RWPE2 (cell line): ENCODE measurements around the gene RAP1GAP2.

Source experiments
- ATAC-seq: fragments of 200-7000 bp; cut with Tn5 transposase; 3 replicates; pipeline ENCODE4 v1.9.1; 2021; ENCODE audit warnings: low read depth
- DNase-seq: peaks from one replicate; pipeline ENCODE4 v3.0.0-alpha.2; 2020; ENCODE audit warnings: low spot score
- H3K27ac ChIP-seq: fragments of 450-650 bp; 2 replicates; pipeline ENCODE4 v1.5.1; 2017; ENCODE audit warnings: mild to moderate bottlenecking; ENCODE audit not compliant: poor library complexity, severe bottlenecking
- H3K27me3 ChIP-seq: fragments of 250-450 bp; sonication (Bioruptor Pico); 2 replicates; pipeline ENCODE4 v1.5.1; 2021; ENCODE audit warnings: mild to moderate bottlenecking, moderate library complexity; ENCODE audit not compliant: insufficient read depth, poor library complexity, severe bottlenecking
- H3K36me3 ChIP-seq: fragments of 250-450 bp; sonication (Bioruptor Pico); 2 replicates; pipeline ENCODE4 v1.5.1; 2020; ENCODE audit warnings: low read depth, mild to moderate bottlenecking, moderate library complexity
- H3K4me1 ChIP-seq: fragments of 250-450 bp; sonication (Bioruptor Pico); 2 replicates; pipeline ENCODE4 v1.5.1; 2021; ENCODE audit warnings: mild to moderate bottlenecking, moderate library complexity; ENCODE audit not compliant: insufficient read depth, poor library complexity, severe bottlenecking
- H3K4me3 ChIP-seq: fragments of 250-450 bp; sonication (Bioruptor Pico); 2 replicates; pipeline ENCODE4 v1.5.1; 2021; ENCODE audit warnings: mild to moderate bottlenecking, moderate library complexity; ENCODE audit not compliant: severe bottlenecking
- H3K9me3 ChIP-seq: fragments of 250-450 bp; sonication (Bioruptor Pico); 2 replicates; pipeline ENCODE4 v1.5.1; 2021; ENCODE audit warnings: mild to moderate bottlenecking, moderate library complexity; ENCODE audit not compliant: severe bottlenecking
- TF ChIP-seq, protein P1 (sequence below): fragments of 450-650 bp; IDR thresholded peaks from one replicate; pipeline ENCODE4 v1.5.1; 2017; ENCODE audit warnings: mild to moderate bottlenecking, moderate library complexity; ENCODE audit not compliant: poor library complexity, severe bottlenecking

The RAP1GAP2 gene

GRCh38 chr17:3039736-3040135 lies 243.5 kb downstream of the RAP1GAP2 start:
- ATAC-seq (no peak), DNase-seq (no peak)
- H3K9me3 ChIP-seq = no peaks in the 10 kb centered on the region
- TF ChIP-seq, protein P1, sequence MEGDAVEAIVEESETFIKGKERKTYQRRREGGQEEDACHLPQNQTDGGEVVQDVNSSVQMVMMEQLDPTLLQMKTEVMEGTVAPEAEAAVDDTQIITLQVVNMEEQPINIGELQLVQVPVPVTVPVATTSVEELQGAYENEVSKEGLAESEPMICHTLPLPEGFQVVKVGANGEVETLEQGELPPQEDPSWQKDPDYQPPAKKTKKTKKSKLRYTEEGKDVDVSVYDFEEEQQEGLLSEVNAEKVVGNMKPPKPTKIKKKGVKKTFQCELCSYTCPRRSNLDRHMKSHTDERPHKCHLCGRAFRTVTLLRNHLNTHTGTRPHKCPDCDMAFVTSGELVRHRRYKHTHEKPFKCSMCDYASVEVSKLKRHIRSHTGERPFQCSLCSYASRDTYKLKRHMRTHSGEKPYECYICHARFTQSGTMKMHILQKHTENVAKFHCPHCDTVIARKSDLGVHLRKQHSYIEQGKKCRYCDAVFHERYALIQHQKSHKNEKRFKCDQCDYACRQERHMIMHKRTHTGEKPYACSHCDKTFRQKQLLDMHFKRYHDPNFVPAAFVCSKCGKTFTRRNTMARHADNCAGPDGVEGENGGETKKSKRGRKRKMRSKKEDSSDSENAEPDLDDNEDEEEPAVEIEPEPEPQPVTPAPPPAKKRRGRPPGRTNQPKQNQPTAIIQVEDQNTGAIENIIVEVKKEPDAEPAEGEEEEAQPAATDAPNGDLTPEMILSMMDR = no peak
- H3K4me1 ChIP-seq = no peaks in the 10 kb centered on the region
- no peak overlapping the region for H3K27ac ChIP-seq
- H3K4me3 ChIP-seq = no peak overlapping the region
- no peaks in the 10 kb centered on the region for H3K36me3 ChIP-seq
- no peaks in the 10 kb centered on the region for H3K27me3 ChIP-seq

DNA sequence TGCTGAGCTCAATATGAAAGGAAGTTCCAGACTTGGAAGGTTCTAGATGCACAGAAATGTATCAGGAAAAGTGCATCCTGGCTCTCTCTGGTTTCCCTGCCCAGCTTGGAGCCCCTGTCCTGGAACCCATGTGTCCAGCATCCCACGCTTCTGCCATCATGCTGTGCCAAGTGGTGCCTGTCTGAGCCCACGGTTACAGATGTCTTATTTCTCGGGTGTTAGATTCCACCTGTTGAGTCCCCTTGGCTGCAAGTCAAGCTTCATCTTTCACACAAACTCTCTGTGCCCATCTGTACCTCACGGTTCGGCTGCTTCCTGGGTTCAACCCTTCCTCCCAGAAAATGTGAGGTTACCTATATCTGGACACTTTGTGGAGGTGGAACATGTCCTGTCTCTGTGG lies 244.6 kb downstream of the RAP1GAP2 start:
- Histone ChIP-seq H3K4me3 (no peak overlapping the region), H3K4me1 (no peaks in the 10 kb centered on the region), H3K27ac (no peak overlapping the region), H3K9me3 (no peaks in the 10 kb centered on the region), H3K36me3 (no peaks in the 10 kb centered on the region), H3K27me3 (no peaks in the 10 kb centered on the region)
- TF ChIP-seq, protein P1 = no peak
- ATAC-seq = no peak
- no peak for DNase-seq

DNA sequence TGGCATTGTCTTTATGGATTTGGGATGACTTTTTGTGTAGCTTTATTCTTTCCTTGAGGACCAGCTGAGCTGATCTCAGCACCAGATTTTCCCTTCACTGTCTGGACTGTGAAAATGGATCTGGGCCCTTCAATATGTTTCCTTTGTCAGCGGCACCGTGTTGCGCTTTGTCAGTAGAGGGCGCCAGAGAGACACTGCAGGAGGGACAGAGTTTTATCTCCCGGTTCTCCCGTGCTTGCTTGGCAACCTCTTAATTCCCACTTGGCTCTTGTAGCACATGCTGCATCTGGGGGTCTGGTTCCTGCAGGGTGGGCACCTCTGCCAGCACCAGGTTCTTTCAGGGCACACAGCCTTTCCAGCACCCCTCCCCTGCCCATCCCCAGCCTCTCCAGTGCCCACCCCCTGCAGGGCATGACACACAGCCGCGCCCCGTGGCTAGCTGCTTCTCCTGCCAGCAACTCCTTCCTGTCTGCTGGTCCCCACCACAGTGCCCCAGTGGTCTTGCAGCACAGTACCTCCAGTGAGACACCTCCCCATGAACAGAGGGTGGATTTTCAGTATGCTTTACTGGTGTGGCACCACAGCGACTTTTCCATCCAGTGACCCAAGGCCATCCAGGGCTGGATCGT lies 247.6 kb downstream of the RAP1GAP2 start:
- no peaks in the 10 kb centered on the region for H3K36me3 ChIP-seq
- TF ChIP-seq, protein P1 = peak; percentile 15
- H3K9me3 ChIP-seq = no peaks in the 10 kb centered on the region
- H3K27ac ChIP-seq = no peak overlapping the region
- H3K4me3 ChIP-seq = no peak overlapping the region
- H3K27me3 ChIP-seq = no peaks in the 10 kb centered on the region
- DNase-seq (no peak), ATAC-seq (no peak)
- no peaks in the 10 kb centered on the region for H3K4me1 ChIP-seq

GRCh38 chr17:3046753-3047152 lies 250.5 kb downstream of the RAP1GAP2 start:
- no peak overlapping the region for H3K4me3 ChIP-seq
- DNase-seq (no peak), ATAC-seq (no peak)
- no peak overlapping the region for H3K27ac ChIP-seq
- TF ChIP-seq, protein P1 = no peak
- H3K4me1 ChIP-seq = no peaks in the 10 kb centered on the region
- H3K9me3 ChIP-seq = no peaks in the 10 kb centered on the region
- no peaks in the 10 kb centered on the region for H3K27me3 ChIP-seq
- no peaks in the 10 kb centered on the region for H3K36me3 ChIP-seq

GRCh38 chr17:3048727-3049471 lies 252.7 kb downstream of the RAP1GAP2 start:
- no peak overlapping the region for H3K27ac ChIP-seq
- peak overlapping the region; percentile 50 for H3K4me3 ChIP-seq
- H3K4me1 ChIP-seq = no peaks in the 10 kb centered on the region
- TF ChIP-seq, protein P1 = peak; percentile 96
- DNase-seq (peak; percentile 98), ATAC-seq (peak; percentile 99)
- no peaks in the 10 kb centered on the region for H3K27me3 ChIP-seq
- H3K36me3 ChIP-seq = no peaks in the 10 kb centered on the region
- H3K9me3 ChIP-seq = no peaks in the 10 kb centered on the region
